ENCODE results near the gene RBM39. TPM values are rescaled to one million over a fixed set of nuclear protein-coding genes. Genes with fewer than 3 reads are reported as not detected.
"Not testable (repeated sequence)": the region's sequence is repeated elsewhere in the genome, so short reads cannot be mapped to it uniquely, and the experiment has no call there.

Gene RBM39
- total RNA-seq, 1 experiment from 2014 or later, result 494 TPM

DNA sequence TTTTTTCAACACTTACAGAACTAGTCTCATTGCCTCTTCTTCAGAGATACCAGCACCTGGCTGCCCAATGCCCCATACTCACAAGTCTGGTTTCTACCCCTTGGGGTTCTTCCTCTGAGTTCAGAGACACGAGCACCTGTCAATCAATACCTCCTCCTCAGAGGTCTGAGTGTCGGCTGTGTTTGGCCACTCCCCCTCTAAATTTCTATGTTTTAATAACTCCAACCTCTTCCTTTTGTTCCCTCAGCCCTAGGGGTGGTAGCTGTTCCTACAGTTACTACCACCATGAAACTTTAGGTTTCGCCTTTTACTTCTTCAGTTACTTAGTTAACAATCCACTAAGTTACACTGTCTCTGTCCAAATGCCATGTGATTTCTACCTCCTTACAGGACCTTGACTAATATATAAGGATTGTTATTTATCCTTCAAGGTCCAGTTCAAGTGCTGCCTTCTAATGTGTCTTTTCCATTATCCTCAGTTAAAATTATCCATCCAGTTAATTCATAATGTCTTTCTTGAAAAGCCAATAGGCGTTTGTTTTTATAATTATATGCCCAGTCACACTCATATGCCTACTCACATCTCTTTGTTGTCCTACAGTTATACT, 15.1 kb upstream of the RBM39 start:
- no peak for DNase-seq (ENCODE audit: extremely low read depth, low read depth)

- no peak for DNase-seq (ENCODE audit: extremely low read depth, low read depth)
Measured at GRCh38 chr20:35756404-35756803, 14.3 kb upstream of the RBM39 start.

DNA sequence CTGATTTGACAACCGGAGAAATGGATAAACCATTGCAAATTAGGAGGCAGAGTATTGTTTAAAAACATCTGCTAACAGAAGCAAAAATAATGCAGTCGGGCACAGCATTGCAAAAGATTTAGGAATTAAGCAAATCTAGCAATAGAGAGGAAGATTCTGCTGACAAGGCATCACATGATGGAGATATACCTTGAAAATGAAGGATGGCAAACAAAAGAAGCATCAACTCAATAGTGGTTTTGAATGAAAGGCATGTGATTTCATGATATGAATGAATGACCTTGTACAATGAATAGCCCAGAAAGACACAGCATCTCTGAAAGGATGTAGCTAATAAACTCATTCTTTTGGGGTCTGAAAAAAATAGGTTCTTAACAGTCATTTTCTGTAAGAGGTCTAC, 8.6 kb upstream of the RBM39 start:
- no peak for DNase-seq (ENCODE audit: extremely low read depth, low read depth)

DNA sequence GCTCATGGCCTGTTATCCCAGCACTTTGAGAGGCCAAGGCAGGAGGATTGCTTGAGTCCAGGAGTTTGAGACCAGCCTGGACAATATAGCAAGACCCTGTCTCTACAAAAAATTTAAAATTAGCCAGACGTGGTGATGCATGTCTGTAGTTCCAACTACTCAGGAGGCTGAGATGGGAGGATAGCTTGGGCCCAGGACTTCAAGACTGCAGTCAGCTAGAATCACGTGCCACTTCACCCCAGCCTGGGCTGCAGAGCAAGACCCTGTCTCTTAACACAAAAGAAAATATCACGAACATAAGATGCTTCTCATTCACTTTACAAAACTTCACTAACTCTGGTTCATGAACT, 2.4 kb upstream of the RBM39 start:
- DNase-seq (ENCODE audit: extremely low read depth, low read depth), result not testable (repeated sequence)

- peak; percentile 37 for DNase-seq (ENCODE audit: extremely low read depth, low read depth)
Measured at GRCh38 chr20:35743693-35744491, 1.8 kb upstream of the RBM39 start.

DNA sequence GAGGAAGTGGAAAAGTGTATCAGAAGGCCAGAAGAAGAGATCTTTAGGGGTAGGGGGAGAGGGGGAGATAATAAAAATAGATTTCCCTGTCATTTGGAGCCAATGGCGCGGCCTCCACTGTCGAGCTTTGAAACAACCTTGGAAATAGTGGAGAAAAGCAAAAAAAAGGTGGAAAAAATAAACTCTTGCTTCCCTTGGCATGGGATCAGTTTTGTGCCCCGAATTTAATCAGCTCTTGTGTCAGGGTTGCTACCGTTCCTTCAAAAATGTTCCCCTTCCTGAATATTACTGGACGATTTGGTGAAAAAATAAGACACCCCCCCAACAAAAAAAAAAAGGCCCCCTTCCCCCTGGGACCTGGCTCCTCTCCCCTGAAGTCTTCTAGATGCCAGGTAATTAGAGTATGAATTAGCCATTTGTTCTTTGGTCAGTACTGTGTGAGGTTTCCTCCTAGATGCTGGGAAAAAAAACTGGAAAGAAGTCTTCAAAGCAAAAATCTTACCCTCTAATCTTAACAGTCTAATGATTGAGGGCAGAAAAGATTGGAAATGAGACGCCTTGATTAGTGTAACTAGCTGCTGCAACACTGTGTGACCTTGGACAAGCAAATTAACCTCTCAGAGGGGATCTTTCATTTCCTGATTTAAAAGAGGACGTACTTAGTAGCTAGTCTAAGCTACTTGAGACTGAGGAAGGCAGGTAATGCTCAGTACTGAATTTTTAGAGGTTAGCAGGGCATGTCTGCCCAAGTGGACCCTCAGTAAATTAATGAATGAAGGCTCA, 872 bp upstream of the RBM39 start:
- DNase-seq (ENCODE audit: extremely low read depth, low read depth), result no peak

- DNase-seq (ENCODE audit: extremely low read depth, low read depth), result peak; percentile 47
Measured at GRCh38 chr20:35739294-35740163, 2.5 kb downstream of the RBM39 start.

- DNase-seq (ENCODE audit: extremely low read depth, low read depth), result no peak
Measured at GRCh38 chr20:35738410-35739179, 3.5 kb downstream of the RBM39 start.

DNA sequence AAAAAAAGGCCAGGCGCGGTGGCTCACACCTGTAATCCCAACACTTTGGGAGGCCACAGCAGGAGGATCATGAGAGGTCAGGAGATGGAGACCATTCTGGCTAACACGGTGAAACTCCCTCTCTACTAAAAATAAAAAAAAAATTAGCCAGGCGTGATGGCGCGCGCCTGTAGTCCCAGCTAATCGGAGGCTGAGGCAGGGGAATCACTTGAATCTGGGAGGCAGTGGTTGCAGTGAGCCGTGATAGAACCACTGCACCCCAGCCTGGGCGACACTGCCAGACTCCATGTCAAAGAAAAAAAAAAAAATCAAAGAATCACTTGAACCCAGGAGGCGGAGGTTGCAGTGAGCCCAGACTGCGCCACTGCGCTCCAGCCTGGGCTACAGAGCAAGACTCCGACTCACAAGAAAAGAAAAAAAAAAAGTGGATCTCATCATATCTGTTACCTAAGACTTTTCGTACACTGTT, 4.2 kb downstream of the RBM39 start:
- DNase-seq (ENCODE audit: extremely low read depth, low read depth), result no peak

DNA sequence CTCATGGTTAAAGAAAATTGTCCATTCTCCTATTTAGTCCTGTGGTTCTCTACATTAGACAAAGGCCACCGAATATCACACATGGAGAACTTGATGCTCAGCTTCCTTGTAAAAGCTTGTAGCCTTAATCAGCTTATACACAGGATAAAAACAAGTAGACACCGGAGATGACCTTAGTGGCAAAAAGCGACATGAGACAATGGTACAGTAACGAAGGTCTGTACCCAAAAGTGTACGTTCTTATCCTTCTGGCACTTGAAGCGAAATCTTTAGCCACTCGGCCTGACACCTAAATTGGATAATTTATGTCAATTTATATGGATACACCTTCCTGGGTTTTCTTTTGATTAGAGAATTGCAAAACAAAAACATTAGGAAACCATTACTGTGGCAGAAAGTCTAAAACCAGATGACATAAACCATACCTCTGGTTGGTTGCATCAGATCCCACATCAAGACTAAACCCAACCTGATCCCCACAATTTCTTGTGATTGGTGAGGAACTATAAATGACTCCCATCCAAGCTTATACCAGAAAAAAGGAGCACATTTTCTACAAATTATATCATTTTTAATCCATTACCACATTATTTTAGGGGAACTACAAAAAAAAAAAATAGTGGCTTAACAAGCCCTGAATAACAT, 6.1 kb downstream of the RBM39 start:
- DNase-seq (ENCODE audit: extremely low read depth, low read depth), result no peak

GRCh38 chr20:35734777-35735649, 7.0 kb downstream of the RBM39 start:
- DNase-seq (ENCODE audit: extremely low read depth, low read depth), result no peak

GRCh38 chr20:35734374-35734773, 7.7 kb downstream of the RBM39 start:
- no peak for DNase-seq (ENCODE audit: extremely low read depth, low read depth)

DNA sequence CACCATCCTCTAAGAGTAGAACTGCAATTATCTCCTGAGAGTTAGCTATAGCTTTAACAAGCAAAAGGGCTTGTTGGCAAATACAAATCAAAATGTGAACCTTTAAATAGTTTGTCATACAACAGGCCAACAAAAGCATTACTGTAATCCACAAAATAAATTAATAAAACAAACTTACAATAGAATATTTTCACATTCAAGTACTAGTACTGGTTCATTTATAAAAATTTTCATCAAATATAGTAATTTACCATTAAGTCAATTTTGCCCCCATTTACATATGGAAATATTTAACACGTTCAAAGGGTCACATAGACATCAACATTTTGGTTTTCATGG, 9.4 kb downstream of the RBM39 start:
- DNase-seq (ENCODE audit: extremely low read depth, low read depth), result no peak

DNA sequence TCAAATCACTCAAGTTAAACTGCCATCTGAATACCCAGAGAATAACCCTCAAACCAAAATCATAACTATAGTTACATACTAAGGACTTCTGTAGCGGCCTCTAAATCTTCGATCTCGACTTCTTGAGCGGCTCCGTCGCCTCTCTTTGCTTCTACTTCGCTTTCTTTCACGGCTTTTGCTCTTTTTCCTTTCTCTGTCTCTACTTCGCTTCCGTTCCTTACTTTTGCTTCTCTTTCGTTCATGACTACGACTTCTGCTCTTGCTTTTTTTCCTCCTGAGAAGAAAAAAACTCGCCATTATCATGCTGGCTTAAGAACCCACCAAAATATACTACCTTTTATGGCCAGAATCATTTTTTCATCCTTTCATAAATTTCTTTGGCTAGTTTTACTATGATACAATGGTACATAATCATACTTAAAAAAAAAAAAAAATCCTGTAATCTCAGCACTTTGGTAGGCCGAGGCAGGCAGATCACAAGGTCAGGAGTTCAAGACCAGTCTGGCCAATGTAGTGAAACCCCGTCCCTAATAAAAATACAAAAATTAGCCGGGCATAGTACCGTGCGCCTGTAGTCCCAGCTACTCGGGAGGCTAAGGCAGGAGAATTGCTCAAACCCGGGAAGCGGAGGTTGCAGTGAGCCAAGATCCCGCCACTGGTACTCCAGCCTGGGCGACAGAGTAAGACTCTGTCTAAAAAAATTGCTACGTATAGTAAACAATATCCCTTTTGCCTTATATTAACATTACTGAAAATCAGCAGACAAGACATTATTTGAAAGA, 10.0 kb downstream of the RBM39 start:
- DNase-seq (ENCODE audit: extremely low read depth, low read depth), result no peak

GRCh38 chr20:35731469-35731788, 10.6 kb downstream of the RBM39 start:
- no peak for DNase-seq (ENCODE audit: extremely low read depth, low read depth)

DNA sequence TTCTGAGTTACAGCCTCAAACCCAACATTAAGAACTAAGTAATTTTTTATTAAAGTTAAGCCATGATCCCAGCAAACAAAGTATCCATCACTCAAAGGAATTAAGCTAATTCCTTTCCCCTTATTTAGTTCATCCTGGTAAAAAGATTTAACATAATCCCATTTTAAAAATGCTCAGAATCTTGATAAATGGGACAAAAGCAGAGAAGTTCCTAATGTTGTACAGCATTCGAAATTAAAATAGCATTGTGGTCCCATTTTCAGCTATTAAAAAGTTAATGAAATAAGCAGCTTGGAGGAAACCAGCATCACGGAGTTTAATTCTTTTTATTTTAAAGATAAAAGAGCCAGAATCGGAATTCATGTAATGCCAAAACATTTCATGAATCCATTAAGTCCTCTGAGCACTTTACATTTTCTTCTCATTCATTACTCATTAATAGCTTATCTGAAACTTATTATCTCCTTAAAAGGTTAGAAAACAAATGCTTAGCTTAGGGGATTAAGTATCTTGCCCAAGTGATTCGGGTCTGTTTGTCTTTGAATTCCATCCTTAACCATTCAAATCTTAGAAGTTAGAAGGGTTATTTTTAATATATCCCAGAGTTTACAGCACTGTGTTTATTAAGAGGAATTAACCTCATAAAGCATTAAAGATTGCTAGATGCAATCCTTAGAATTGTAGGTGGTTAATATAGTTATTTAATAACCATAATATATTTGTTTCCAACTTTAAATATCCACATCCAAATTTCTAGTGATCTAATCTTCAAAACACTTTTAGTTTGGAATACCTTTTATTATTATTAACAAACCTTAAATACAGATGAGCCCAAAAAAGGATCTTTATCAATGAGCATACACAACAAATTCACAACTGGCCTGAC, 11.2 kb downstream of the RBM39 start:
- DNase-seq (ENCODE audit: extremely low read depth, low read depth), result no peak

Data from NCI-H460 (cell line).